ENCODE data around the gene RGL2.
"Not testable (repeated sequence)": the region's sequence is repeated elsewhere in the genome, so short reads cannot be mapped to it uniquely, and the experiment has no call there.

RGL2 gene

GRCh38 chr6:33298773-33299236 lies at the start of gene RGL2:
Gene RGL2 (minus strand): TSS chr6:33298942. CDS start chr6:33298610, 332 bp downstream.
- DNase-seq (ENCODE audit: low spot score): peak; percentile 62

GRCh38 chr6:33347816-33348215 lies 49.1 kb upstream of the RGL2 start:
- no peak for DNase-seq (ENCODE audit: low spot score)

GRCh38 chr6:33346972-33347371 lies 48.2 kb upstream of the RGL2 start:
- DNase-seq (ENCODE audit: low spot score): not testable (repeated sequence)

GRCh38 chr6:33344701-33345697 lies 46.3 kb upstream of the RGL2 start:
- DNase-seq (ENCODE audit: low spot score): peak; percentile 78

GRCh38 chr6:33343953-33344611 lies 45.3 kb upstream of the RGL2 start:
- DNase-seq (ENCODE audit: low spot score): peak; percentile 74

GRCh38 chr6:33343606-33343952 lies 44.8 kb upstream of the RGL2 start:
- DNase-seq (ENCODE audit: low spot score): not testable (repeated sequence)

- DNase-seq (ENCODE audit: low spot score): no peak
These were observed 40.5 kb upstream of the RGL2 start for GRCh38 chr6:33339193-33339592.

GRCh38 chr6:33336495-33336894 lies 37.8 kb upstream of the RGL2 start:
- no peak for DNase-seq (ENCODE audit: low spot score)

GRCh38 chr6:33335916-33336315 lies 37.2 kb upstream of the RGL2 start:
- DNase-seq (ENCODE audit: low spot score): no peak

- DNase-seq (ENCODE audit: low spot score): no peak
These were observed 34.9 kb upstream of the RGL2 start for GRCh38 chr6:33333666-33334065.

- no peak for DNase-seq (ENCODE audit: low spot score)
These were observed 32.0 kb upstream of the RGL2 start for GRCh38 chr6:33330736-33331135.

GRCh38 chr6:33329058-33329457 lies 30.3 kb upstream of the RGL2 start:
- DNase-seq (ENCODE audit: low spot score): no peak

GRCh38 chr6:33324125-33324524 lies 25.4 kb upstream of the RGL2 start:
- peak; percentile 73 for DNase-seq (ENCODE audit: low spot score)

GRCh38 chr6:33323623-33323948 lies 24.8 kb upstream of the RGL2 start:
- DNase-seq (ENCODE audit: low spot score): no peak

GRCh38 chr6:33321227-33321626 lies 22.5 kb upstream of the RGL2 start:
- DNase-seq (ENCODE audit: low spot score): no peak

- DNase-seq (ENCODE audit: low spot score): no peak
These were observed 21.8 kb upstream of the RGL2 start for GRCh38 chr6:33320315-33321181.

- DNase-seq (ENCODE audit: low spot score): no peak
These were observed 21.2 kb upstream of the RGL2 start for GRCh38 chr6:33319939-33320314.

GRCh38 chr6:33318426-33319073 lies 19.8 kb upstream of the RGL2 start:
- DNase-seq (ENCODE audit: low spot score): no peak

GRCh38 chr6:33317669-33318425 lies 19.1 kb upstream of the RGL2 start, which contains the start of gene ZBTB22:
Gene ZBTB22 (minus strand): TSS chr6:33317744. CDS start chr6:33316916, 828 bp downstream.
- peak; percentile 91 for DNase-seq (ENCODE audit: low spot score)

GRCh38 chr6:33317419-33317668 lies 18.6 kb upstream of the RGL2 start:
- DNase-seq (ENCODE audit: low spot score): peak; percentile 84

All from germinal center (tissue), 1 donor.